Skeletal muscle satellite cell (primary cell): ENCODE data around the gene ETFA.

Experiments used
- H3K27me3 ChIP-seq: 2 replicates; pipeline ENCODE4 v1.7.0; 2013; ENCODE audit warnings: low read length; ENCODE audit not compliant: control insufficient read depth, insufficient read depth
- H3K36me3 ChIP-seq: 2 replicates; pipeline ENCODE4 v1.7.0; 2013; ENCODE audit warnings: mild to moderate bottlenecking, control low read depth, low read length; ENCODE audit not compliant: insufficient read depth
- H3K4me1 ChIP-seq: 2 replicates; pipeline ENCODE4 v1.7.0; 2013; ENCODE audit warnings: low read length; ENCODE audit not compliant: control insufficient read depth, insufficient read depth
- H3K4me2 ChIP-seq: 2 replicates; pipeline ENCODE4 v1.7.0; 2013; ENCODE audit warnings: mild to moderate bottlenecking, low read length
- H3K4me3 ChIP-seq: 2 replicates; pipeline ENCODE4 v1.7.0; 2013; ENCODE audit warnings: low read length
- H3K9ac ChIP-seq: 2 replicates; pipeline ENCODE4 v1.7.0; 2013; ENCODE audit warnings: mild to moderate bottlenecking, low read depth, low read length, moderate library complexity
- H3K9me3 ChIP-seq: replicated peaks from 2 replicates; pipeline ENCODE4 v1.7.0; 2013; ENCODE audit warnings: mild to moderate bottlenecking, control low read depth, low read length

Gene ETFA

DNA sequence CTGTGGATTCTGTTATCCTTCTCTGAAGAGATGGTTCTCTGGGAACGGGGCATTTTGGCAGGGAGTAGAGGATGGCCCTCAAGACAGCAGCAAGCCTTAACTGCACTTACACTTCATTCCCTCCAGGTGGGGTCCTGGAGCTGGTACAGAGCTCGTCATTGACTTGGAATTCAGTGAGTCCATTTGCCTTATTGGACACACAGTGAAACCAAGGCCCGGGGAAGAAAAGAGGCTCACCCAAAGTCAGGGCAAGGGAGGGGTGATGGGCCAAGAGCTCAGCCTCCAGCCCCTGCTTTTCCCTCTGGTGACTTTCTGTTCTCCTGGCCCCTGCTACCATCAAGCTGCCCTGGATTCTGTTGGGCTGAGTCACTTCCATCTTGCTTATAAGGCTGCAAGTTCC, 125.6 kb downstream of the ETFA start:
- H3K4me3 ChIP-seq, result no peak overlapping the region
- H3K27me3 ChIP-seq, result peaks cover 3% of the 10 kb centered on the region
- no peaks in the 10 kb centered on the region for H3K36me3 ChIP-seq
- no peaks in the 10 kb centered on the region for H3K9me3 ChIP-seq
- H3K4me1 ChIP-seq, result peaks cover 19% of the 10 kb centered on the region
- H3K4me2 ChIP-seq, result no peak overlapping the region
- no peak overlapping the region for H3K9ac ChIP-seq

DNA sequence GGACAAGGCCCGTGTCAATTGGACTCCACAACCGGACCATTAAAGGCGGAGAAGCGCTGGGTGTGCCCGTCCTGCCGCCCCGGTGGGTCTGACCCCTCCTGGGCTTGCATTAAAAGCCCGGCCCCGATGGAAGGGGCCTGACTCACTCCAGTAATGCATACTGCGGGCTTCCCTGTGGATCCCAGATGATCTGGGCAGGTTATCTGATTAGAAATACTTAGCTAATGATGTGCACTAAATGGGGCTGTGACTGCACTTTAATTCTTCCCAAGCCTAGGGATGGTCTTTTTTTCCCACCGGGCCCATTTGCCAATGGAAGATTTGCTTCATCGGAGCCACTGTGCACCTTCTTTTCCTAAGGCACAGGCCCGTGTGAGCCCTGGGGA, 126.6 kb downstream of the ETFA start:
- peaks cover 16% of the 10 kb centered on the region for H3K4me1 ChIP-seq
- no peak overlapping the region for H3K9ac ChIP-seq
- no peaks in the 10 kb centered on the region for H3K9me3 ChIP-seq
- no peak overlapping the region for H3K4me2 ChIP-seq
- H3K4me3 ChIP-seq, result no peak overlapping the region
- H3K36me3 ChIP-seq, result no peaks in the 10 kb centered on the region
- H3K27me3 ChIP-seq, result peaks cover 3% of the 10 kb centered on the region

DNA sequence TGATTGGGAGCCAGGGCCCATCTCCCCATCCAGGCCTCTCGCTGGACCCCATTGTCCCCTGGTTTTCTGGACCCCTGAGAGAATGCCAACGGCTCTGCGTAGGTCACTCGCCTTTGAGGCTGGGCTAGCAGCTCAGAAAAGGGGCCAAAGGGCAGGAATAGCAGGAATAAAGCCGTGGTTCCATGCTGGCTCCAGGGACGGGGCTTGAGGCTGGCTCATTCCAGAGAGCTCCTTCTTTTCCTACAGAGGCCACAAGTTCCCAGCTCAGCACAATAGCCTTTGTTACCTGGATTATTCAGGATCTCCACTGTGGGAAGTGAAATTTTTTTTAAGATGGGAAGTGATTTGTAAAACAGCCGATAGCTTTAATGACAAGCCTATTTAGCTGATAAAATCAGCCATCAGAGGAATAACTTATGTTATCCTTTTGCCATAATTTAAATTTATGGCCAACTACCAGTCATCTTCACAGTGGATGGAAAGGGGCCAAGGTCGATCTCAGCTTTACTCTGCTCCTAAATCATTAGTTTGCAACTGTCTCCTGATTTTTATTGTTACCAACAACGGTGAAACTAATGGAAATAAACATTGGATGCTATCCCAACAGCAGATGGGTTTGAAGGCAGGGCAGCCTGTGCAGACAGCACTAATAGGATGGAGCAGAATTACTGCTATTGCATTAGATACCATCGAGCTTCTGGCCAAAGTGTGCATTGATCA, 127.2 kb downstream of the ETFA start:
- Histone ChIP-seq H3K4me2 (no peak overlapping the region), H3K36me3 (no peaks in the 10 kb centered on the region), H3K9me3 (no peaks in the 10 kb centered on the region), H3K4me1 (peaks cover 16% of the 10 kb centered on the region), H3K4me3 (no peak overlapping the region), H3K27me3 (no peaks in the 10 kb centered on the region), H3K9ac (no peak overlapping the region)

DNA sequence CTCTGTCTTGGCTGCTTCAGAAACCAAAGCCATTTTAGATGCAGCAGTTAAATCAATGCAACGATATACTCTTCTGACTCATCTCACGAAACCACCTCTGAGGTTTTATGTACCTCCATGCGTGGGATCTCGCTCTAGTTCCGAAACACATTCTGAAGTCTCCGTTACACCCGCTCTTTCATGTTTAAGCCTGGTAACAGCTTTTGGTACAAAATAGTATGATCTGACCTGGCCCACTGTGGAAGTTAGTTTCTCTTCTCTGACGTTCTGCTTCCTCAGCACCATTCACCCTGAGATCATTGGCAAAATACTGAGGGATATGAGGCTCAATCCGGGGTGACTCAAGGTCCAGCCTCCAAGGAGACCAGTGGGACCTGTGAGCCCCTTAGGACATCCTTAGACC, 129.6 kb downstream of the ETFA start:
- H3K4me3 ChIP-seq, result no peak overlapping the region
- H3K4me2 ChIP-seq, result no peak overlapping the region
- no peaks in the 10 kb centered on the region for H3K36me3 ChIP-seq
- H3K4me1 ChIP-seq, result peaks cover 37% of the 10 kb centered on the region
- H3K27me3 ChIP-seq, result no peaks in the 10 kb centered on the region
- H3K9me3 ChIP-seq, result no peaks in the 10 kb centered on the region
- H3K9ac ChIP-seq, result no peak overlapping the region

DNA sequence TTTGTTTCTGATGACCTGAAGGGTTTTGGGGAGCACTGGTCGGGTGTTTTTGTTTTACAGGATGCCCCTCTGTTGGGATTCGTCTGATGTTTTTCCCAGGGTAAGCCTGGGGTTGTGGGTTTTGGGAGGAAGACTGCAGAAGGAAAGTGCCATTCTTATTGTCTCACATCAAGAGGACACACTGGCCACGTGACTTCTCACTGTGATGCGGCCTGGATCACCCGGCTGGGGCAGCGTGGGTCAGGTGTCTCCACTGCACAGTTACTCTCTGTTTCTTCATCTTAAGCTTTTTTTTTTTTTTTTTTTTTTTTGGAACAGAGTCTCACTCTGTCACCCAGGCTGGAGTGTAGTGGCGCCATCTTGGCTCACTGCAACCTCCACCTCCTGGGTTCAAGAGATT, 130.9 kb downstream of the ETFA start:
- no peak overlapping the region for H3K4me2 ChIP-seq
- no peak overlapping the region for H3K9ac ChIP-seq
- no peaks in the 10 kb centered on the region for H3K27me3 ChIP-seq
- no peaks in the 10 kb centered on the region for H3K36me3 ChIP-seq
- H3K4me1 ChIP-seq, result peaks cover 27% of the 10 kb centered on the region
- H3K9me3 ChIP-seq, result no peaks in the 10 kb centered on the region
- H3K4me3 ChIP-seq, result no peak overlapping the region

DNA sequence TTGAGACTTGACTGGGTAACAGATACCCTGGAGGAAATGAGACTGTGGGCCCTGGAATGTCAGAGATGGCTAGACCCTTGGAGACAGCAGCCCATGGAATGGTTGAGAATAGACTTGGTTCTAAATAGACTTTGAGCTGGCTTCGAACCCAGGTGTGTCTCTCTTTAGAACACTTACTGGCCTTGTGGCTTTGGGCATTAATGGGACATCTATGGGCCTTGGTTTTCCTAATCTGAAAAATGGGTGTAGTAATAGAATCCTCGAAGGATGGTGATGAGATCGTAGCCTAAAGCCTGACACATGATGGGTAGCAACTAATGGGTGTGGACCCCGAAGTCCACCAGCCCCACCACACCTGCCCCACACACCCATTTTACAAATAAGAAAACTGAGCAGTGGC, 132.2 kb downstream of the ETFA start:
- Histone ChIP-seq H3K4me3 (no peak overlapping the region), H3K27me3 (no peaks in the 10 kb centered on the region), H3K9me3 (no peaks in the 10 kb centered on the region), H3K4me1 (peaks cover 26% of the 10 kb centered on the region), H3K4me2 (no peak overlapping the region), H3K36me3 (no peaks in the 10 kb centered on the region), H3K9ac (no peak overlapping the region)

DNA sequence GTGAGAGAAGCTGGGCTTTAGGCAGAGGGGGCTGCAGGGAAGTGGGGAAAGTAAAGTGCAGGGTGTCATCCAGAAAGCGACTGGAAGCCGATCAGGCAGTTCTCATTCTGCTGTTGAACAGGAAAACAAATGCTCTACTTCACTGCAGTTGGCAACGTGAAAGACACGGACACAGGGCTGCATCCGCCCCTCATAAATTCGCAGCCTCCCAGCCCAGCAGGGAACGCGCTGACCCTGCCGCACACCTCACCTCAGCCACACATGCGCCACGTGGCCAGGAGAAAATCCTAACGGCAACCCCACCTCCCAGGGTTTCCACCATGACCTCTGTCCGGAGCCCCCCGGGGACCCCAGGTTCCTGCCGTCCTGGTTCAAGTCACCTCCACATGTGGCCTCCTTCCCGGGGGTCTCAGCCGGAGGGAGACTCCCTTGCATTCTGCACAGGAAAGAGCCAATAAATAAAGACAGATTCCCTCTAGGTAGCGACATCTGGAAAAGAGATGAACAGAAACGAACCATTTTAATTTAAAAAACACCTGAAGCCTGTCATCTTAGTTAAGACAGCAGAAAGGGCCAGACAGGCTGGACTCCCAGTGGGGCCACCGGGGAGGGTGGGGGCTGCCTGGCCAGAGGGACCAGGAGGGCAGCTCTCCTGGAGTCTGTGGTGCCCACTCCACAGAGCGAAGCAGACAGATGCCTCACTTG, 132.8 kb downstream of the ETFA start:
- Histone ChIP-seq H3K9ac (peak overlapping the region; percentile 50), H3K4me1 (peaks cover 26% of the 10 kb centered on the region), H3K4me2 (peak overlapping the region; percentile 59), H3K9me3 (no peaks in the 10 kb centered on the region), H3K27me3 (no peaks in the 10 kb centered on the region), H3K36me3 (no peaks in the 10 kb centered on the region), H3K4me3 (peak overlapping the region; percentile 3)

DNA sequence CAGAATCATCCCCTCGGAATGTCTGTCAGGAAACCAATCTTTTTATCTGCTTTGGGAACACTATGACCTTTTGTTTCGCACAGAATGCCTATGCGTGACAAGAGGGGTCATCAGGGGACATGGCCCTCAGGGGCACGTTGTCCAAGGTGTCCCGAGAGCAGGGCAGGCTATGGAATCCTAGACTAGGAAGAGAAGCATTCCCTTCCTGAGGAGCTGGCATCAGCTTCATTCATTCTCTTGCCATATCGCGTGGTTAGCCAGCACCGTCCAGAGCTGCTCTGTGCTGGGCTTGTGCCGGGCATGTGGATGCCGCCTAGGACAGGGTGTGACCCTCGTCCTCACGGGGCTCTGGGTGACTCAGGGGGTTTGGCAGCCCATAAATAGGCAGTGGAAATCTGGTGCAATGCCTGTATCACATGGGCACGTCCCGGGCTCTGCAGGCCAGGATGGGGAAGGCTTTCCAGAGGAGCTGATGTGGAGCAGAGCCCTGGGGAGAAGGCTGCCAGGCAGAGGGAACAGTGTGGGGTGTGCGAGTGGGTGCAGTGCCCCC, 133.7 kb downstream of the ETFA start:
- H3K4me1 ChIP-seq, result peaks cover 25% of the 10 kb centered on the region

DNA sequence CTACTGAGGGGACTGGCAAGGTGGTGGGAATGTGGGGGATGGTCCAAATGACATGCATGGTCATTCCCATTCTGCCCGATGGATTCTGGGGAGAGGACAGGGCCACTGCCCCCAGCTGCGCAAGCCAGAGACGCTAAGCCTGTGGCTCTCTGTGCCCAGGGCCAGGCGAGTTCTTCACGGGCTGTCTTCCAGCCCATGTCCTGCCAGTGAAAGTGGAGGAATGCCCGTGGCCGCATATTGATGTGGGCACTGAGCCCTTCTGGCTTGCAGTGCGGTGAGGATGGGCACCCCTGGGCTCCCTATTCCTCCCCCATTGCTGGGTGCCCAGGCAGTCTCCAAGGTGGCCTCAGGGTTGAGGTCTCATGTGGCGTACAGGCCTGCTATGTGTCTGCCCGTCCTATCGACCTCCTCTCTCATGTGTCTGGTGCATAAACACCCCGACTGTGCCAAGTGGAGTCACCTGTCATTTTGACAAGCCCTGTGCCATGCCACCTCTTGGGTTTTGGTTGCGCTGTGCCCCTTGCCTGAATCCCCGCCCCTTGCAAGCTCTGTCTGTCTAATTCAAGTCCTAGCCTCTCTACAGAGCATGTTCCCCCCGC, 134.7 kb downstream of the ETFA start:
- Histone ChIP-seq H3K9me3 (no peaks in the 10 kb centered on the region), H3K4me3 (no peak overlapping the region), H3K9ac (no peak overlapping the region), H3K4me2 (no peak overlapping the region), H3K27me3 (no peaks in the 10 kb centered on the region), H3K4me1 (peaks cover 21% of the 10 kb centered on the region), H3K36me3 (no peaks in the 10 kb centered on the region)

More for the DNA sequence above, 133.7 kb downstream of the ETFA start:
- peak overlapping the region; percentile 59 for H3K4me2 ChIP-seq
- H3K27me3 ChIP-seq, result no peaks in the 10 kb centered on the region
- peak overlapping the region; percentile 3 for H3K4me3 ChIP-seq
- no peaks in the 10 kb centered on the region for H3K9me3 ChIP-seq
- no peaks in the 10 kb centered on the region for H3K36me3 ChIP-seq
- H3K9ac ChIP-seq, result peak overlapping the region; percentile 50

DNA sequence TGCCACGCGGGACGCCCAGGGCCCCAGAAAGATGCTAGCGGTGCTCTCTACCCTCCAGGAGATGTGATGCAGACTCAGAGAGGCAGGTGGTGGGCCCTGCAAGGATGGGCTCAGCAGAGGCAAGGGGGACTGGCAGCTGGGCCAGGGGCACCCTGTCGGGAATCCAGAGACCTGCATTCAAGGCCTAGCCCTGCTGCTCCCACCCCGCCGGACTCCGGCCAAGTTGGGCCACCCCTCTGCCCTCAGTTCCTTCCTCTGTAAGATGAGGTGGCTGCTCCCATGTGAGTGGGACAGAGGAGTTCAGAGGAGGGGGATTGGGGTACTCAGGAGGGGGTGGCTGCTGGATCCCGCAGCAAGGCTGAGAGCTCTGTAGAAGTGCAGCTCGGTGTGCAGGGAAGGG, 135.2 kb downstream of the ETFA start:
- Histone ChIP-seq H3K36me3 (no peaks in the 10 kb centered on the region), H3K9ac (no peak overlapping the region), H3K27me3 (no peaks in the 10 kb centered on the region), H3K4me2 (no peak overlapping the region), H3K4me3 (no peak overlapping the region), H3K9me3 (no peaks in the 10 kb centered on the region), H3K4me1 (peaks cover 21% of the 10 kb centered on the region)

DNA sequence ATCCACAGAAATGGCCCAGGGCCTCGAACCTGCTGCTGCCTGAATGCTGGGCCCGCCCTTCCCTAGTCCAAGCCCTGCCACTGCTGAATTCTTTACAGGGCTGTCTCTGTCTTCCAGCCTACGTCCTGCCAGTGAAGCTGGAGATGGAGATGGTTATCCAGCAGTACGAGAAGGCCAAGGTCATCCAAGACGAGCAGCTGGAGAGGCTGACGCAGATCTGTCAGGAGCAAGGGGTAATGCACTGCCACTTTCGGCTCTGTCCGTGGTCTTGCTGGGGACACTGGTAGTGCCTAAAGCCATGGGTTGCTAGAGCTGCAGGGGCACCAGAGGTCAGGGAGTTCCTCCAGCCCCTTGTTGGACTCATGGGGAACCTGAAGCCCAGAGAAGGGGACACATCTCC, 135.8 kb downstream of the ETFA start:
- Histone ChIP-seq H3K9me3 (no peaks in the 10 kb centered on the region), H3K9ac (no peak overlapping the region), H3K4me3 (no peak overlapping the region), H3K27me3 (no peaks in the 10 kb centered on the region), H3K4me1 (peaks cover 21% of the 10 kb centered on the region), H3K36me3 (no peaks in the 10 kb centered on the region), H3K4me2 (no peak overlapping the region)
